Left lung (tissue), 10 donors: ENCODE data around the gene SPATA12. TPM values are rescaled to one million over a fixed set of nuclear protein-coding genes. Genes with fewer than 3 reads are reported as not detected.

Source experiments
- ATAC-seq: fragments of 200-7000 bp; cut with Tn5 transposase; one replicate; pipeline ENCODE4 v1.9.1; 2020; ENCODE audit warnings: moderate library complexity
- DNase-seq, 4 donors: peaks; one replicate each; pipeline ENCODE4 v3.0.0-alpha.2; 2013 to 2020
- H3K27ac ChIP-seq, 2 donors: fragments of 200-600 bp; sonication (generic) in 1 of 2; one replicate each; pipeline versions ENCODE4 v1.5.0 to v1.8.0; 2020 to 2021
- H3K27me3 ChIP-seq, 2 donors: fragments of 200-600 bp; sonication (generic) in 1 of 2; one replicate each; pipeline versions ENCODE4 v1.5.0 to v1.8.0; 2020 to 2021
- H3K36me3 ChIP-seq, 2 donors: fragments of 200-600 bp; sonication (generic) in 1 of 2; one replicate each; pipeline versions ENCODE4 v1.5.0 to v1.8.0; 2020 to 2021
- H3K4me1 ChIP-seq, 2 donors: fragments of 200-600 bp; one replicate each; pipeline ENCODE4 v1.8.0; 2021
- H3K4me3 ChIP-seq, 2 donors: fragments of 200-600 bp; sonication (generic) in 1 of 2; one replicate each; pipeline versions ENCODE4 v1.5.0 to v1.8.0; 2020 to 2021; ENCODE audit warnings: mild to moderate bottlenecking in 1 of 2
- H3K9me3 ChIP-seq, 2 donors: fragments of 200-600 bp; sonication (generic) in 1 of 2; one replicate each; pipeline versions ENCODE4 v1.5.0 to v1.8.0; 2020 to 2021
- CTCF ChIP-seq, 2 donors: fragments of 200-600 bp; sonication (generic) in 1 of 2; IDR thresholded peaks; one replicate each; pipeline versions ENCODE4 v1.5.0 to v1.8.0; 2021; ENCODE audit warnings: antibody characterized with exemption in 2 of 2
- intact Hi-C, 2 donors: fragments of 100-400 bp; cut with DNase I; formaldehyde crosslinking; loops; one replicate each; pipeline versions ENCODE4 v1.11.2 to v1.14.2; 2022
- polyA plus RNA-seq, 6 donors: library from polyadenylated mRNA; unstranded; fragments of 120-200 nt; gene quantifications; one replicate each; pipeline ENCODE4 v1.2.1, GENCODE V29; 2013; ENCODE audit not compliant: insufficient read length in 6 of 6
- total RNA-seq, 2 donors: library from RNA; stranded (reverse); fragmentation: NEBNext Ultra II Directional; extraction: Animal tissue kit (Norgen Biotek cat#: 25700); gene quantifications; one replicate each; pipeline ENCODE4 v1.2.1, GENCODE V29; 2021
- donor health status: DM: no; HTN: yes; CAD: no.
- donor health status: DM: no; HTN: no; CAD: no.

The SPATA12 gene
- total and polyA plus RNA-seq, 8 donors = 0.17 to 0.21 TPM; not detected in 6

GRCh38 chr3:57093489-57093888 is 33.0 kb downstream of the SPATA12 start:
- Histone ChIP-seq H3K9me3 (no peaks in the 10 kb centered on the region), H3K27me3 (no peaks in the 10 kb centered on the region), H3K4me3 (no peak overlapping the region), H3K4me1 (no peaks in the 10 kb centered on the region), H3K36me3 (no peaks in the 10 kb centered on the region), H3K27ac (no peak overlapping the region)
- intact Hi-C loops = loop anchor here in 1 of 2 donors (10.0 kb wide), 1 partner anchor 131 kb away; the partner anchor contains the start of gene APPL1
- DNase-seq (no peak), ATAC-seq (no peak)
- no peak for TF ChIP-seq CTCF (IDR thresholded peaks at IDR 0.05)

GRCh38 chr3:57093971-57094535 is 33.6 kb downstream of the SPATA12 start:
- Histone ChIP-seq H3K36me3 (no peaks in the 10 kb centered on the region), H3K27me3 (no peaks in the 10 kb centered on the region), H3K4me3 (no peak overlapping the region), H3K9me3 (no peaks in the 10 kb centered on the region), H3K27ac (no peak overlapping the region), H3K4me1 (no peaks in the 10 kb centered on the region)
- intact Hi-C loops = loop anchor here in 1 of 2 donors (10.0 kb wide), 1 partner anchor 131 kb away; the partner anchor contains the start of gene APPL1
- ATAC-seq = no peak
- no peak for DNase-seq
- no peak for TF ChIP-seq CTCF (IDR thresholded peaks at IDR 0.05)

GRCh38 chr3:57094575-57094974 is 34.1 kb downstream of the SPATA12 start:
- no peak for ATAC-seq
- no peaks in the 10 kb centered on the region for H3K27me3 ChIP-seq
- H3K36me3 ChIP-seq = no peaks in the 10 kb centered on the region
- intact Hi-C loops = loop anchor here in 1 of 2 donors (10.0 kb wide), 1 partner anchor 130 kb away; the partner anchor contains the start of gene APPL1
- H3K9me3 ChIP-seq = no peaks in the 10 kb centered on the region
- TF ChIP-seq CTCF (IDR thresholded peaks at IDR 0.05) = no peak
- no peaks in the 10 kb centered on the region for H3K4me1 ChIP-seq
- H3K27ac ChIP-seq = no peak overlapping the region
- peak in 2 of 4 donors; percentile 42 to 57 for DNase-seq
- H3K4me3 ChIP-seq = no peak overlapping the region

GRCh38 chr3:57095363-57095762 is 34.9 kb downstream of the SPATA12 start:
- no peak for TF ChIP-seq CTCF (IDR thresholded peaks at IDR 0.05)

GRCh38 chr3:57097536-57097935 is 37.1 kb downstream of the SPATA12 start:
- intact Hi-C loops = loop anchor here in 1 of 2 donors (10.0 kb wide), 1 partner anchor 127 kb away; the partner anchor contains the start of gene APPL1
- no peak for DNase-seq
- Histone ChIP-seq H3K4me3 (no peak overlapping the region), H3K36me3 (no peaks in the 10 kb centered on the region), H3K9me3 (no peaks in the 10 kb centered on the region), H3K4me1 (no peaks in the 10 kb centered on the region), H3K27ac (no peak overlapping the region), H3K27me3 (no peaks in the 10 kb centered on the region)
- no peak for TF ChIP-seq CTCF (IDR thresholded peaks at IDR 0.05)
- no peak for ATAC-seq

More at GRCh38 chr3:57095363-57095762, 34.9 kb downstream of the SPATA12 start:
- DNase-seq (no peak), ATAC-seq (no peak)
- no peaks in the 10 kb centered on the region for H3K9me3 ChIP-seq
- no peaks in the 10 kb centered on the region for H3K36me3 ChIP-seq
- H3K27me3 ChIP-seq = no peaks in the 10 kb centered on the region
- H3K27ac ChIP-seq = no peak overlapping the region
- H3K4me3 ChIP-seq = no peak overlapping the region
- H3K4me1 ChIP-seq = no peaks in the 10 kb centered on the region
- intact Hi-C loops = loop anchor here in 1 of 2 donors (10.0 kb wide), 1 partner anchor 129 kb away; the partner anchor contains the start of gene APPL1
